Hepatocyte (in vitro differentiated cells): ENCODE measurements around the gene MRPL2.

Experiments used
- EZH2 ChIP-seq: fragments of 200-600 bp; sonication (generic); IDR thresholded peaks from 2 replicates; pipeline ENCODE4 v1.6.1; 2016; ENCODE audit warnings: antibody characterized with exemption, mild to moderate bottlenecking, borderline replicate concordance
- TF ChIP-seq, protein P1 (sequence below): fragments of 200-600 bp; sonication (generic); IDR thresholded peaks from 2 replicates; pipeline ENCODE4 v1.5.1; 2016; ENCODE audit warnings: antibody characterized with exemption, mild to moderate bottlenecking; ENCODE audit not compliant: poor library complexity

DNA sequence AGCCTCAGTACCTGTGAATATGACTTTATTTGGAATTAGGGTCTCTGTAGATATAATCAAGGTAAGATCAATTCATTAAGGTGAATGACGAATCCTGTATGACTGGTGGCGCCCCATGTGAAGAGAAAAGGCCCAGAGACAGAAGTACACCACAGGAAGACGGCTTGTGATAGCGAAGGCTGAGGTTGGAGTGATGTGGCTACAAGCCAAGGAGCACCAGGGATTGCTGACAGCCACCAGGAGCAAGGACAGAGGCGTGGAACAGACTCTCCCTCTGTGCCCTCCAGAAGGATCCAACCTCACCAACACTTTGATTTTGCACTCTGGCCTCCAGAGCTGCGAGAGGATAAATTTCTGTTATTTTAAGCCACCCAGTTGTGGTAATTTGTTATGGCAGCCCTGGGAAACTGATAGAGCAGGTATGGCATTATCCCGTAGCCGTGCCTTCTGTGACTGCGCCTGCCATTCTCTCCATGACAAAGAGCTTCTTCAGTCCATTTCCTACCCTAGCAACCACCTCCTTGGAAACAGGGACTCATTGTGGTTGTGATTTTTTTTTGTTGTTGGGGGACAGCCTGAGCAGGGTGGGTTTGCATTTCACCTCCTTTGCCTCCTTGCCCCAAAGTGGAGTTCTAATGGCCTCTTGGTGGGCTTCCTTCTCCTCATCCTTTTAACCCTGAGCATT is 46.4 kb upstream of the MRPL2 start:
- TF ChIP-seq, protein P1, sequence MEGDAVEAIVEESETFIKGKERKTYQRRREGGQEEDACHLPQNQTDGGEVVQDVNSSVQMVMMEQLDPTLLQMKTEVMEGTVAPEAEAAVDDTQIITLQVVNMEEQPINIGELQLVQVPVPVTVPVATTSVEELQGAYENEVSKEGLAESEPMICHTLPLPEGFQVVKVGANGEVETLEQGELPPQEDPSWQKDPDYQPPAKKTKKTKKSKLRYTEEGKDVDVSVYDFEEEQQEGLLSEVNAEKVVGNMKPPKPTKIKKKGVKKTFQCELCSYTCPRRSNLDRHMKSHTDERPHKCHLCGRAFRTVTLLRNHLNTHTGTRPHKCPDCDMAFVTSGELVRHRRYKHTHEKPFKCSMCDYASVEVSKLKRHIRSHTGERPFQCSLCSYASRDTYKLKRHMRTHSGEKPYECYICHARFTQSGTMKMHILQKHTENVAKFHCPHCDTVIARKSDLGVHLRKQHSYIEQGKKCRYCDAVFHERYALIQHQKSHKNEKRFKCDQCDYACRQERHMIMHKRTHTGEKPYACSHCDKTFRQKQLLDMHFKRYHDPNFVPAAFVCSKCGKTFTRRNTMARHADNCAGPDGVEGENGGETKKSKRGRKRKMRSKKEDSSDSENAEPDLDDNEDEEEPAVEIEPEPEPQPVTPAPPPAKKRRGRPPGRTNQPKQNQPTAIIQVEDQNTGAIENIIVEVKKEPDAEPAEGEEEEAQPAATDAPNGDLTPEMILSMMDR = no peak
- TF ChIP-seq EZH2 = no peak
